K562 (cell line): ENCODE results near the gene EPHA2. TPM values are rescaled to one million over a fixed set of nuclear protein-coding genes. Genes with fewer than 3 reads are reported as not detected.

Source experiments
- ATAC-seq: fragments of 200-7000 bp; cut with Tn5 transposase; 3 replicates; pipeline ENCODE4 v1.9.1; 2020; ENCODE audit warnings: moderate library complexity
- BruUV-seq: library from RNA; stranded (reverse); fragments of 400-500 nt; replicated peaks from 2 replicates; lab custom pipeline; 2021; lab: Mats Ljungman, UMichigan
- CTCF ChIA-PET: fragments of 300-600 bp; formaldehyde crosslinking; extraction: SDS; loops from one replicate; lab custom pipeline; 2021; ENCODE audit warnings: low intra/inter-chr PET ratio; lab: Yijun Ruan, JAX
- POLR2A ChIA-PET: fragments of 300-600, 350-650 bp; sonication (Branson Sonifier 250); formaldehyde crosslinking; extraction: SDS; loops from one replicate; lab custom pipeline; 2021; ENCODE audit warnings: antibody characterized with exemption, inconsistent platforms; lab: Yijun Ruan, JAX
- DNase-seq, 4 experiments: peaks; one replicate each; pipeline versions ENCODE4 v3.0.0 to v3.0.0-alpha.2; 2011 to 2018; ENCODE audit warnings: low spot score in 3 of 4, mixed read lengths in 3 of 4; ENCODE audit errors: extremely low read depth in 1 of 4
- FAIRE-seq: peaks from 2 replicates; lab custom pipeline; 2011; peaks lifted over from hg19 to GRCh38; lab: Jason Lieb, UNC
- H2AFZ ChIP-seq: 2 replicates; pipeline ENCODE4 v1.6.0; 2011; ENCODE audit warnings: low read depth, low read length, control low read depth, inconsistent platforms
- H3K27ac ChIP-seq: fragments of 200-600 bp; 3 replicates; pipeline ENCODE4 v1.8.0; 2011; ENCODE audit warnings: low read depth, mild to moderate bottlenecking, control low read depth, inconsistent platforms, low read length, moderate library complexity, mixed read lengths; ENCODE audit errors: extremely low read depth
- H3K27me3 ChIP-seq, 2 experiments: fragments of 300-600 bp in 1 of 2; 2 replicates in 1 of 2; 3 replicates in 1 of 2; pipeline versions ENCODE4 v1.6.0 to v1.8.0; 2011; ENCODE audit warnings: inconsistent platforms in 2 of 2, low read length in 2 of 2, mild to moderate bottlenecking in 1 of 2, mixed read lengths in 1 of 2, moderate library complexity in 1 of 2; ENCODE audit not compliant: control insufficient read depth in 2 of 2, insufficient read depth in 2 of 2
- H3K36me3 ChIP-seq: fragments of 300-600 bp; 3 replicates; pipeline ENCODE4 v1.8.0; 2011; ENCODE audit warnings: mild to moderate bottlenecking, low read length, inconsistent platforms; ENCODE audit not compliant: control insufficient read depth, insufficient read depth
- H3K4me1 ChIP-seq, 2 experiments: fragments of 200-600 bp in 1 of 2; replicated peaks in 1 of 2; 2 replicates in 1 of 2; 3 replicates in 1 of 2; pipeline versions ENCODE4 v1.5.1 to v1.8.0; 2011; ENCODE audit warnings: inconsistent platforms in 2 of 2, low read length in 2 of 2, mild to moderate bottlenecking in 1 of 2, mixed read lengths in 1 of 2, moderate library complexity in 1 of 2; ENCODE audit not compliant: control insufficient read depth in 2 of 2, insufficient read depth in 2 of 2
- H3K4me2 ChIP-seq: 2 replicates; pipeline ENCODE4 v1.6.1; 2011; ENCODE audit warnings: low read length, control low read depth, inconsistent platforms, mixed read lengths; ENCODE audit not compliant: insufficient read depth
- H3K4me3 ChIP-seq: fragments of 200-600 bp; sonication (generic), shearing (Covaris generic); 2 replicates; pipeline ENCODE4 v1.5.1; 2016; ENCODE audit warnings: control low read depth, inconsistent platforms
- H3K79me2 ChIP-seq: fragments of 200-600 bp; 3 replicates; pipeline ENCODE4 v1.8.0; 2011; ENCODE audit warnings: low read length, inconsistent platforms; ENCODE audit not compliant: control insufficient read depth, insufficient read depth
- H3K9ac ChIP-seq, 2 experiments: 2 replicates each; pipeline versions ENCODE4 v1.6.0 to v1.6.1; 2011; ENCODE audit warnings: low read depth in 2 of 2, low read length in 2 of 2, control low read depth in 1 of 2, inconsistent platforms in 1 of 2, mild to moderate bottlenecking in 1 of 2, mixed read lengths in 1 of 2; ENCODE audit not compliant: insufficient read depth in 1 of 2
- H3K9me1 ChIP-seq: one replicate; pipeline ENCODE4 v1.6.0; 2011; ENCODE audit warnings: inconsistent platforms, mild to moderate bottlenecking, low read length, moderate library complexity; ENCODE audit not compliant: control insufficient read depth, insufficient read depth
- H3K9me3 ChIP-seq: replicated peaks from 2 replicates; pipeline ENCODE4 v1.5.1; 2011; ENCODE audit warnings: low read depth, low read length, inconsistent platforms; ENCODE audit not compliant: control insufficient read depth, insufficient read depth
- H4K20me1 ChIP-seq: replicated peaks from 2 replicates; pipeline ENCODE4 v1.6.1; 2011; ENCODE audit warnings: low read length, inconsistent platforms, mixed read lengths; ENCODE audit not compliant: control insufficient read depth, insufficient read depth
- DMBX1 ChIP-seq: fragments of 250-450 bp; sonication (Bioruptor Pico); IDR thresholded peaks from 2 replicates; pipeline ENCODE4 v1.8.0; 2022; ENCODE audit warnings: inconsistent platforms, mild to moderate bottlenecking, moderate library complexity, borderline replicate concordance
- ZFX ChIP-seq: sonication (generic); formaldehyde crosslinking; IDR thresholded peaks from 2 replicates; pipeline ENCODE4 v1.8.0; 2022; ENCODE audit warnings: mild to moderate bottlenecking, missing genetic modification reagents, moderate library complexity
- WGBS: fragments of 100-300 bp; shearing (Covaris generic); methylation state at CpG from one replicate; pipeline ENCODE4 v1.1.6; 2016; ENCODE audit warnings: low coverage, mixed read lengths; ENCODE audit not compliant: insufficient coverage; ENCODE audit errors: missing lambda C conversion rate; 5-methylcytosine and 5-hydroxymethylcytosine counted together
- in situ Hi-C: fragments of 300-500 bp; cut with MboI; formaldehyde crosslinking; loops from 4 replicates; pipeline ENCODE4 v1.15.0; 2018; ENCODE audit warnings: inconsistent platforms, mixed read lengths
- intact Hi-C: fragments of 100-400 bp; cut with micrococcal nuclease; formaldehyde crosslinking; loops from 2 replicates; pipeline ENCODE4 v1.14.2; 2022
- polyA plus RNA-seq, 8 experiments: library from polyadenylated mRNA; depleted of rRNA in 4 of 8; stranded (reverse) in 5 of 8; unstranded in 3 of 8; fragments of >200 nt; fragmentation: Nextera tagmentation in 2 of 8; fragmentation: Illumina TruSeq in 1 of 8; extraction: Ambion mirVana in 2 of 8; extraction: Trizol in 1 of 8; gene quantifications; 2 replicates each; pipeline versions ENCODE4 v1.2.1 to v1.2.3, GENCODE V29; 2011 to 2014; ENCODE audit warnings: inconsistent platforms in 1 of 8, missing spikeins in 1 of 8
- total RNA-seq, 7 experiments: library from RNA; depleted of rRNA in 6 of 7; stranded (reverse); fragments of >200 nt in 6 of 7; fragmentation: Illumina TruSeq in 2 of 7; extraction: Trizol in 2 of 7; gene quantifications; 2 replicates each; pipeline versions ENCODE4 v1.2.1 to v1.2.3, GENCODE V29; 2011 to 2021; ENCODE audit warnings: low replicate concordance in 1 of 7
- TF ChIP-seq, protein P1 (sequence below), 3 experiments: IDR thresholded peaks in 2 of 3; conservative IDR thresholded peaks in 1 of 3; 2 replicates each; pipeline ENCODE4 v1.5.1; 2011 to 2012; ENCODE audit warnings: low read length in 3 of 3, mild to moderate bottlenecking in 3 of 3, control low read depth in 2 of 3, improper control_type of control experiment in 1 of 3, inconsistent platforms in 1 of 3, low read depth in 1 of 3, mixed read lengths in 1 of 3, moderate library complexity in 1 of 3; ENCODE audit not compliant: insufficient read depth in 2 of 3

Gene EPHA2
- total and polyA plus RNA-seq, 9 of the 15 experiments (the other 6 are each of a cell fraction or from before 2014, with no cell fraction given), result 0.04 to 0.40 (median 0.07) TPM; not detected in 4

DNA sequence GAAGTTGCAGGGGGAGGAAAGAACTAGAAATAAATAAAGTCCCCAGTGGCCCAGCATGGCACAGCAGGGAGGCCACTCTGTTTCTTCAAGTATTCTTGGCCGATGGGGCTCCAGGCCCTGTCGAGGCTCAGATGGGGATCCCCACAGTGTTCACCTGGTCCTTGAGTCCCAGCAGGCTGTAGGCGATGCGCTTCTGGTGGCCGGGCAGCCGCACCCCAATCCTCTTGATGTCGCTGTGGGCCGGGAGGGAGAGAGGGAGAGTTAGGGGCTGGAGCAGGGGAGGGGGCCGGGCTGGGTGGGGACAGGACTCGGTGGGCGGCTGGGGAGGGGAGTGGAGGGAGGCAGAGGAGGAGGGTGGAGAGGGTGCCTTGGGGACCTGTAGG, 30.8 kb downstream of the EPHA2 start:
- DNase-seq, result no peak
- no peaks in the 10 kb centered on the region for H3K36me3 ChIP-seq
- H4K20me1 ChIP-seq, result no peaks in the 10 kb centered on the region
- H3K4me2 ChIP-seq, result no peak overlapping the region
- H3K9me3 ChIP-seq, result no peaks in the 10 kb centered on the region
- H3K9ac ChIP-seq, result no peak overlapping the region
- CTCF ChIA-PET, result no interaction called here
- peaks cover 6 to 31% of the 10 kb centered on the region in 2 experiments; a peak in 4 of 5 replicates for H3K27me3 ChIP-seq
- intact Hi-C loops, result no loop called here
- H3K4me3 ChIP-seq, result no peak overlapping the region
- TF ChIP-seq, protein P1, sequence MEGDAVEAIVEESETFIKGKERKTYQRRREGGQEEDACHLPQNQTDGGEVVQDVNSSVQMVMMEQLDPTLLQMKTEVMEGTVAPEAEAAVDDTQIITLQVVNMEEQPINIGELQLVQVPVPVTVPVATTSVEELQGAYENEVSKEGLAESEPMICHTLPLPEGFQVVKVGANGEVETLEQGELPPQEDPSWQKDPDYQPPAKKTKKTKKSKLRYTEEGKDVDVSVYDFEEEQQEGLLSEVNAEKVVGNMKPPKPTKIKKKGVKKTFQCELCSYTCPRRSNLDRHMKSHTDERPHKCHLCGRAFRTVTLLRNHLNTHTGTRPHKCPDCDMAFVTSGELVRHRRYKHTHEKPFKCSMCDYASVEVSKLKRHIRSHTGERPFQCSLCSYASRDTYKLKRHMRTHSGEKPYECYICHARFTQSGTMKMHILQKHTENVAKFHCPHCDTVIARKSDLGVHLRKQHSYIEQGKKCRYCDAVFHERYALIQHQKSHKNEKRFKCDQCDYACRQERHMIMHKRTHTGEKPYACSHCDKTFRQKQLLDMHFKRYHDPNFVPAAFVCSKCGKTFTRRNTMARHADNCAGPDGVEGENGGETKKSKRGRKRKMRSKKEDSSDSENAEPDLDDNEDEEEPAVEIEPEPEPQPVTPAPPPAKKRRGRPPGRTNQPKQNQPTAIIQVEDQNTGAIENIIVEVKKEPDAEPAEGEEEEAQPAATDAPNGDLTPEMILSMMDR (IDR thresholded peaks at IDR 0.05 in 2 of 3, conservative IDR thresholded peaks at IDR 0.05 in 1 of 3; ENCODE audit: insufficient read depth in 2 of 3, low read depth in 1 of 3, low read length in 3 of 3), result 0 out of 6 replicates have a peak, but pooled peaks of 1 of the 3 experiments have one; percentile 7
- TF ChIP-seq DMBX1 (CRISPR knock-in tag), result no peak
- no peak for TF ChIP-seq ZFX (CRISPR knock-in tag)
- TF ChIP-seq, all 486 proteins: peak for 1
- BruUV-seq, result no TSS peak
- Histone ChIP-seq H3K79me2 (no peaks in the 10 kb centered on the region), H3K4me1 (peaks cover 6 to 21% of the 10 kb centered on the region in 2 experiments; a peak in 4 of 5 replicates), H3K9me1 (no peaks in the 10 kb centered on the region), H2AFZ (no peak overlapping the region), H3K27ac (no peak overlapping the region)
- in situ Hi-C loops, result no loop called here
- 52% methylated on average over 8 of the region's 11 CpGs for WGBS
- no peak for FAIRE-seq
- ATAC-seq, result no peak
- POLR2A ChIA-PET, result interaction anchor here (0.5 kb wide), 1 partner anchor 48 kb away, joined by 3 read pairs; no protein-coding TSS in a partner anchor
